ENCODE results near the gene NXPH4. TPM values are rescaled to one million over a fixed set of nuclear protein-coding genes. Genes with fewer than 3 reads are reported as not detected.

The NXPH4 gene
- total and polyA plus RNA-seq, 5 experiments from 2014 or later = 0.41 to 0.55 TPM; not detected in 3

DNA sequence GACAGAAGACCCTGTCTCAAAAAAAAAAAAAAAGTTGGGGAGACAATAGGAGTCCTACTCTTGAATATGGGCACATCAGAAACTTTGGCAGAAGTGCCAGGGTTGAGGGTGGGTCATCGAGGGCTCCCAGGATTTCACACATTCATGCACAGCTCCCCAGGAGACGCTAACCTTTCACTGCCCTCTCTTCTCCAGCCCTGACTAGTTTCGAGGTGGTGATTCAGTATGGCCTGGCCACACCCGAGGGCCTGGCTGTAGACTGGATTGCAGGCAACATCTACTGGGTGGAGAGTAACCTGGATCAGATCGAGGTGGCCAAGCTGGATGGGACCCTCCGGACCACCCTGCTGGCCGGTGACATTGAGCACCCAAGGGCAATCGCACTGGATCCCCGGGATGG lies 39.7 kb upstream of the NXPH4 start:
- Mint-ChIP-seq H3K9me3 (no peaks in the 10 kb centered on the region), H3K4me1 (peaks cover 0 to 5% (median 1%) of the 10 kb centered on the region in 4 donors), H3K27me3 (peaks cover 0 to 3% (median 1%) of the 10 kb centered on the region in 5 donors), H3K27ac (no peak overlapping the region), H3K36me3 (no peaks in the 10 kb centered on the region), H3K4me3 (no peak overlapping the region)
- POLR2A ChIA-PET = interaction anchor here (0.6 kb wide), 1 partner anchor 14 kb away, joined by 3 read pairs; no protein-coding TSS in a partner anchor
- no peak for DNase-seq
- ATAC-seq = no peak

DNA sequence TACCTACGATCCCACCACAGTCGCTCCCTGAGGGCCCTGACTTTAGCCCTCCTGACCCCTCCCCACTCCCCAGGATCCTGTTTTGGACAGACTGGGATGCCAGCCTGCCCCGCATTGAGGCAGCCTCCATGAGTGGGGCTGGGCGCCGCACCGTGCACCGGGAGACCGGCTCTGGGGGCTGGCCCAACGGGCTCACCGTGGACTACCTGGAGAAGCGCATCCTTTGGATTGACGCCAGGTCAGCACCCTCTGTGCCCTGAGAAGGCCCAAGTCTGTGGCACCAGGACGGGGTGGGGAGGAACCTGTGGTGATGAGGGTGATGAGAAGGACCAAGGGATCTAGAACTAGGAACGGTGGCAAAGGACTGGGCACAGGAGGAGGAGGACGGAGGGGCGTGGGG lies 39.2 kb upstream of the NXPH4 start:
- H3K9me3 Mint-ChIP-seq = no peaks in the 10 kb centered on the region
- ATAC-seq (no peak), DNase-seq (no peak)
- no peak overlapping the region for H3K4me3 Mint-ChIP-seq
- H3K27ac Mint-ChIP-seq = no peak overlapping the region
- H3K4me1 Mint-ChIP-seq = peaks cover 0 to 5% (median 1%) of the 10 kb centered on the region in 4 donors
- no peaks in the 10 kb centered on the region for H3K36me3 Mint-ChIP-seq
- H3K27me3 Mint-ChIP-seq = peaks cover 0 to 3% (median 1%) of the 10 kb centered on the region in 5 donors
- POLR2A ChIA-PET = interaction anchor here (0.6 kb wide), 1 partner anchor 14 kb away, joined by 3 read pairs; no protein-coding TSS in a partner anchor

DNA sequence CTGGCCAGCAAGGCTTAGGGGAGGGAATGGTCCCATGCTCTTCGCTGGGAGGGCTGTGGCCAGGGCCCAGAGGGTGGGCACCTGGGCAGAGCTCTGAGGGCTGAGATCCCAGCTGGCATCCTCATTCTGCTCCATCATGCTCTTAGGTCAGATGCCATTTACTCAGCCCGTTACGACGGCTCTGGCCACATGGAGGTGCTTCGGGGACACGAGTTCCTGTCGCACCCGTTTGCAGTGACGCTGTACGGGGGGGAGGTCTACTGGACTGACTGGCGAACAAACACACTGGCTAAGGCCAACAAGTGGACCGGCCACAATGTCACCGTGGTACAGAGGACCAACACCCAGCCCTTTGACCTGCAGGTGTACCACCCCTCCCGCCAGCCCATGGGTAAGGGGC lies 38.4 kb upstream of the NXPH4 start:
- Mint-ChIP-seq H3K27ac (no peak overlapping the region), H3K36me3 (no peaks in the 10 kb centered on the region), H3K9me3 (no peaks in the 10 kb centered on the region), H3K4me3 (no peak overlapping the region), H3K27me3 (peaks cover 0 to 1% (median 0%) of the 10 kb centered on the region in 5 donors), H3K4me1 (peaks cover 3 to 9% (median 6%) of the 10 kb centered on the region in 4 donors)
- ATAC-seq (no peak), DNase-seq (no peak)
- POLR2A ChIA-PET = no interaction called here

DNA sequence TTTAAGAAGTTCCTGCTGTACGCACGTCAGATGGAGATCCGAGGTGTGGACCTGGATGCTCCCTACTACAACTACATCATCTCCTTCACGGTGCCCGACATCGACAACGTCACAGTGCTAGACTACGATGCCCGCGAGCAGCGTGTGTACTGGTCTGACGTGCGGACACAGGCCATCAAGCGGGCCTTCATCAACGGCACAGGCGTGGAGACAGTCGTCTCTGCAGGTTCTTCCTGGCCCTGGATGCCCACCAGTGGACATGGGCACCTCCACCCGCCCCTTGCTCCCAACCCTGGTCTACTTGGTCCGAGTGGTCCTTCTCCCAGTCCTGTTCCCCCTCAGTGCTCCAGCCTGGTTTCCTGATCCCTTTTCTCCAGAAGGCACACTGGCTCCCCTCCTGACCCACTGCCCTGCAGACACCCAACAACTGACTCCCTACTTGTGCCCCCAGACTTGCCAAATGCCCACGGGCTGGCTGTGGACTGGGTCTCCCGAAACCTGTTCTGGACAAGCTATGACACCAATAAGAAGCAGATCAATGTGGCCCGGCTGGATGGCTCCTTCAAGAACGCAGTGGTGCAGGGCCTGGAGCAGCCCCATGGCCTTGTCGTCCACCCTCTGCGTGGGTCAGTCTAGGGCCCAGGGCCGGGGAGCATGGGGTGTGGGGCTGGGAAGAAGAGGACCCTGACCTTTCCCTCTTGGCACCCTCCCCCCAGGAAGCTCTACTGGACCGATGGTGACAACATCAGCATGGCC lies 37.1 kb upstream of the NXPH4 start:
- peaks cover 3 to 8% (median 6%) of the 10 kb centered on the region in 4 donors for H3K4me1 Mint-ChIP-seq
- no peaks in the 10 kb centered on the region for H3K36me3 Mint-ChIP-seq
- no peak overlapping the region for H3K27ac Mint-ChIP-seq
- H3K9me3 Mint-ChIP-seq = no peaks in the 10 kb centered on the region
- ATAC-seq (no peak), DNase-seq (no peak)
- no peak overlapping the region for H3K4me3 Mint-ChIP-seq
- H3K27me3 Mint-ChIP-seq = no peaks in the 10 kb centered on the region
- POLR2A ChIA-PET = interaction anchor here (0.5 to 1.1 kb wide), 2 partner anchors 55 to 74 kb away, joined by 3 read pairs; no protein-coding TSS in a partner anchor

DNA sequence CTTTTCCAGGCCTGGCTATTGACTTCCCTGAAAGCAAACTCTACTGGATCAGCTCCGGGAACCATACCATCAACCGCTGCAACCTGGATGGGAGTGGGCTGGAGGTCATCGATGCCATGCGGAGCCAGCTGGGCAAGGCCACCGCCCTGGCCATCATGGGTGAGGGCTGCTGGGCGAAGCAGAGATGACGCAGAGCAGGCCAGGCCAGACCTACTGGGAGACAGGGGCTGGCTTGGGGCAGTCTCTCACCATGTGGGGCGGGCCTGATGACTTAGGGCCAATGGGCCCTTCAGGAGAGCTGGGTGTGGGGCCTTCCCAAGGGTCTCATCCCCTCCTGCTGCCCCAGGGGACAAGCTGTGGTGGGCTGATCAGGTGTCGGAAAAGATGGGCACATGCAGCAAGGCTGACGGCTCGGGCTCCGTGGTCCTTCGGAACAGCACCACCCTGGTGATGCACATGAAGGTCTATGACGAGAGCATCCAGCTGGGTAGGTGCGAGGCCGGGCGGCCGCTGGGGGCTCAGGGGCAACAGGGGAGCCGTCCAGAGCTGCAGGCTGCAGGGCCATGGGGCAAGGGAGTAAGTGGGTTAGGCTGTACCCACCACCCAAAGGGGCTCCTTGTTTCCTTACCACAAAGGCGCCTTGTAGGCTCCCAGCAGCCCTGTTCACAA lies 36.1 kb upstream of the NXPH4 start:
- Mint-ChIP-seq H3K36me3 (no peaks in the 10 kb centered on the region), H3K27ac (no peak overlapping the region), H3K4me1 (peaks cover 3 to 8% (median 6%) of the 10 kb centered on the region in 4 donors), H3K4me3 (no peak overlapping the region), H3K27me3 (no peaks in the 10 kb centered on the region), H3K9me3 (no peaks in the 10 kb centered on the region)
- DNase-seq (no peak), ATAC-seq (no peak)
- POLR2A ChIA-PET = interaction anchor here (1.1 kb wide), 1 partner anchor 56 kb away, joined by 3 read pairs; no protein-coding TSS in a partner anchor

DNA sequence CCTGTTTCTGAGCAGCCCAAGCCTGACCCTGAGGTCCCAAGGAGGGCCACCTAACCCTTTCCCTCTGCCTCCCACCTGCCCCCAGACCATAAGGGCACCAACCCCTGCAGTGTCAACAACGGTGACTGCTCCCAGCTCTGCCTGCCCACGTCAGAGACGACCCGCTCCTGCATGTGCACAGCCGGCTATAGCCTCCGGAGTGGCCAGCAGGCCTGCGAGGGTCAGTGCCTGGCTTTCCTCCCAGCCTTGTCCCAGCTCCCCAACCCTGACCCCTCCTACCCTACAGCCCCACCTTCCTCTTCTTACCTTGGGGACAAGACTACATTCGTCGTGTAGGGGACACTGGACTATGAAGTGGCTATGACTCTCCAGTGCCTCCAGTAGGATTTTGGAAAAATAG lies 35.5 kb upstream of the NXPH4 start:
- DNase-seq (no peak), ATAC-seq (no peak)
- no peaks in the 10 kb centered on the region for H3K9me3 Mint-ChIP-seq
- H3K4me3 Mint-ChIP-seq = no peak overlapping the region
- POLR2A ChIA-PET = no interaction called here
- H3K27ac Mint-ChIP-seq = no peak overlapping the region
- H3K36me3 Mint-ChIP-seq = no peaks in the 10 kb centered on the region
- H3K27me3 Mint-ChIP-seq = no peaks in the 10 kb centered on the region
- peaks cover 2 to 7% (median 5%) of the 10 kb centered on the region in 4 donors for H3K4me1 Mint-ChIP-seq

DNA sequence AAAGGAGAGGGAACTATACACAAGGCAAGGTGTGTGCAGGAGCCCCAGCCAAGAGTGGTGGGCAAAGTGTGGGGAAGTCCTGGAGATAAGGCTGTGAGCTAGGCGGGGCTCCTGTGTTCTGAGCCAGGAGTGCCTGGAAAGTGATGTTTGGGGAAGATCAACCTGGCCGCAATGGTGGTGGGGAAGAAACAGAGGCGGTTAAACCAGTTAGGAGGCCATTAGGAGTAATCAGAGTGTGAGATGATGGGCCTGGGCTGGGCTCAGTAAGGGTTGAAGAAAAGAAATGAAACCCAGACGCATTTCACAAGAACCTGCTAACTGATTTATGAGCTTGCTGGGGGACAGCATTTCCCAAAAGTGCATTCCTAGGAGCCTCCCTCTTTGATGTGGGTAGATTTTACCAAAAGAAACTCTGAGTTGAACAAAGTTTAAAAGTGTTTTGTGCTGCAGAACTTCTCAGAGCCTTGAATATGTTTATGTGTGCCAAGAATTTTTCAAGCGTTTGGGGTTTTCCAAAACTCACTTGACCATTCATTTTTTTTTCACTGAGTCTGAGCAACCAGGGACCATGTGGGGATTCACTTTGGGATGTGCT lies 34.9 kb upstream of the NXPH4 start:
- Mint-ChIP-seq H3K4me1 (peaks cover 2 to 7% (median 5%) of the 10 kb centered on the region in 4 donors), H3K27me3 (no peaks in the 10 kb centered on the region), H3K36me3 (no peaks in the 10 kb centered on the region), H3K9me3 (no peaks in the 10 kb centered on the region), H3K27ac (no peak overlapping the region), H3K4me3 (no peak overlapping the region)
- ATAC-seq (no peak), DNase-seq (no peak)
- POLR2A ChIA-PET = interaction anchor here (2.0 kb wide), 1 partner anchor 70 kb away, joined by 8 read pairs; the partner anchor contains the start of gene STAT6

DNA sequence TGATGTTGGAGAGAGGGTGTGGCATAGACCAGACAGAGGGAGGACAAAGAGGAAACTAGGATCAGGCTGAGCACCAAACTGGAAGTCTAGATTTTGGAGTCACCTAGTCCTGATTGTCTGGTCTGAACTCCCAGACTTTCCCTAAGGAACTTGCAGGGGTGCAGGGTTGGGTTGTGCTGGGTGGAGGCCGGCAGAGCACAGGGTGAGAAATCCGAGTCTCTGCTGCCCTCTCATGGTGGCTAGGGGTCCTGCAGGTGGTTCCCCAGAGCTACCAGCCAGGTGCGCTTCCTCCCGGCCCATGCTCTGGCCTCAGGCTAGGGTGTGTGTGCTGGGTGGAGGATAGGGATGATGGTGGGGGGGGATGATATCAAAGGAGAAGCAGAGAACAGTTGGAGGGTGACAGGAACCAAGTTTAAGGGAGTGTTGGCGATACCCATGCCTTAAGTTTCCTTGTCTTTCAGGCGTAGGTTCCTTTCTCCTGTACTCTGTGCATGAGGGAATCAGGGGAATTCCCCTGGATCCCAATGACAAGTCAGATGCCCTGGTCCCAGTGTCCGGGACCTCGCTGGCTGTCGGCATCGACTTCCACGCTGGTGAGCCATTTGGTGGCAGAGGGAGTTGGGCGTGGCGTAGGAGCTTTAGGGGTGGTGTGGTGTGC lies 33.5 kb upstream of the NXPH4 start:
- POLR2A ChIA-PET = interaction anchor here (0.9 to 2.0 kb wide), 3 partner anchors 56 to 71 kb away, joined by 3 to 8 read pairs (median 4); partner anchors contain the start of gene STAT6
- ATAC-seq (peak; percentile 99 to 100), DNase-seq (peak; percentile 57 to 83 (median 76))
- no peak overlapping the region for H3K4me3 Mint-ChIP-seq
- H3K36me3 Mint-ChIP-seq = peaks cover 0 to 2% (median 0%) of the 10 kb centered on the region in 3 donors
- no peaks in the 10 kb centered on the region for H3K27me3 Mint-ChIP-seq
- peaks cover 2 to 7% (median 5%) of the 10 kb centered on the region in 4 donors for H3K4me1 Mint-ChIP-seq
- H3K9me3 Mint-ChIP-seq = no peaks in the 10 kb centered on the region
- H3K27ac Mint-ChIP-seq = peak overlapping the region in 2 of 10 donors; percentile 48 to 62

DNA sequence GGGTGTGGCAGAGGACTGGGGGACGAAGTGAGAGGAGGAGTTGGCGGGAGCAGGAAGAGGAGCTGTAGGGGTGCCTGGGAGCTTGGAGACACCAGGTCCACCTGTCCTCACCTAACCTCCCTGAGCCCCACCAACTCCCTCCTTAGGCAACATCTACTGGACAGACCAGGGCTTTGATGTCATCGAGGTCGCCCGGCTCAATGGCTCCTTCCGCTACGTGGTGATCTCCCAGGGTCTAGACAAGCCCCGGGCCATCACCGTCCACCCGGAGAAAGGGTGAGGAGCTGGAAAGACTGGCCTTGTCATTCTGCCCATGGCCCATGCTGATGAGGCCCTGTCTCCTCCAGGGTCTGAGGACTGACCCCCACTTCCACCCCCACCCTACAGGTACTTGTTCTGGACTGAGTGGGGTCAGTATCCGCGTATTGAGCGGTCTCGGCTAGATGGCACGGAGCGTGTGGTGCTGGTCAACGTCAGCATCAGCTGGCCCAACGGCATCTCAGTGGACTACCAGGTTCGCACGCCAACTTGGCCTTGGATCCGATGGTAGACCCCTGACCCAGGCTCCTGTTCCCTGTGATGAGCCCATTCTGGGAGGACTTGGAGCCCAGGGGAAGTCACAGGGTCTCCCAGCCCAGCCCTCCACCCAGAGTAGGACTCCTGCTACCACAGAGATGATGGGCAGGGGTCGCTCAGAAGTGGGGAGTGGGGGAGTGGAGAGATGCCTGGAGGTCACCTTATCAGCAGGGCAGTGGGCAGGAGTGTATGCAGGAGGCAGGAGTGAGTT lies 32.5 kb upstream of the NXPH4 start:
- POLR2A ChIA-PET = interaction anchor here (0.5 to 2.2 kb wide), 4 partner anchors 57 to 498 kb away, joined by 3 to 7 read pairs (median 4); no protein-coding TSS in a partner anchor

DNA sequence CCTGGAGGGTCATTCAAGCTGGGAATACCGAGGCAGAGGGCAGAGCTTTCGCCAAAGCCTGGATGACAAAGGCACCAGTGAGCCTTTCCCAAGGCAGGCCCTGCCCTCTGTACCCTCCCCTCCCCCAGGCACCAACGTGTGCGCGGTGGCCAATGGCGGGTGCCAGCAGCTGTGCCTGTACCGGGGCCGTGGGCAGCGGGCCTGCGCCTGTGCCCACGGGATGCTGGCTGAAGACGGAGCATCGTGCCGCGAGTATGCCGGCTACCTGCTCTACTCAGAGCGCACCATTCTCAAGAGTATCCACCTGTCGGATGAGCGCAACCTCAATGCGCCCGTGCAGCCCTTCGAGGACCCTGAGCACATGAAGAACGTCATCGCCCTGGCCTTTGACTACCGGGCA lies 31.2 kb upstream of the NXPH4 start:
- Mint-ChIP-seq H3K4me3 (no peak overlapping the region), H3K27ac (no peak overlapping the region), H3K9me3 (no peaks in the 10 kb centered on the region), H3K4me1 (peaks cover 2 to 7% (median 5%) of the 10 kb centered on the region in 4 donors), H3K36me3 (peaks cover 0 to 2% (median 0%) of the 10 kb centered on the region in 3 donors), H3K27me3 (no peaks in the 10 kb centered on the region)
- ATAC-seq (no peak), DNase-seq (no peak)
- POLR2A ChIA-PET = interaction anchor here (2.2 kb wide), 1 partner anchor 61 kb away, joined by 7 read pairs; no protein-coding TSS in a partner anchor

More for the DNA sequence above, 32.5 kb upstream of the NXPH4 start:
- ATAC-seq = no peak
- peaks cover 2 to 7% (median 5%) of the 10 kb centered on the region in 4 donors for H3K4me1 Mint-ChIP-seq
- H3K36me3 Mint-ChIP-seq = peaks cover 0 to 2% (median 0%) of the 10 kb centered on the region in 3 donors
- DNase-seq = no peak
- peak overlapping the region in 1 of 10 donors; percentile 17 for H3K27ac Mint-ChIP-seq
- H3K9me3 Mint-ChIP-seq = no peaks in the 10 kb centered on the region
- no peak overlapping the region for H3K4me3 Mint-ChIP-seq
- no peaks in the 10 kb centered on the region for H3K27me3 Mint-ChIP-seq

DNA sequence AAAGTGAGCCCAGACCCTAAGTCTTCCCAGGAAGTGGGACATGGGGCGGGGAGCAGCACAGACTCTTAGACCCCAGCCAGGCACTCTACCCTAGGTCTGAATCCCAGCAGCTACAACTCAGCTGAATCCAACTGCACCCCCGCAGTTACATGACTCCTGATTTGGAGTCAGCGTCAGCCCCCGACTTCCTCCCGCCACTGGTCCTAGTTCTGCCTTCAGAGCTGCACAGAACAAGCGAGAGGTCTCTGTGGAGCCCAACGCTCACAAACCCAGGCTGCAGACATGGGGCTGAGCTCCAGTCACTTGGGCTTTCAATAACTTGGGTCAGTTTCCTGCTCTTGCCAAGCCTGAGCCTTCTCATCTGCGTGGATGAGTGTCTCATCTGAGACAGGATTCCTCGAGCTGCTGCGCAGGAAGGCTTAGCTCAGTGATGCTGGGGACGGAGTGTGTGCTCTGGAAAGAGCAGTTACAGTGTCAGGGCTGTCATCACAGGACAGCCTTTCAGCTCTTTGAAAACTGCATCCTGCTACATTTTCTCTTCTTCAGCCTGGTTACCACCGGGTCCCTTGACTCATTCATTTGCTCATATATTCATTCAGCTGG lies 30.6 kb upstream of the NXPH4 start:
- H3K27me3 Mint-ChIP-seq = no peaks in the 10 kb centered on the region
- H3K9me3 Mint-ChIP-seq = no peaks in the 10 kb centered on the region
- H3K4me3 Mint-ChIP-seq = no peak overlapping the region
- peaks cover 0 to 2% (median 0%) of the 10 kb centered on the region in 3 donors for H3K36me3 Mint-ChIP-seq
- ATAC-seq = no peak
- POLR2A ChIA-PET = interaction anchor here (2.2 kb wide), 1 partner anchor 62 kb away, joined by 7 read pairs; no protein-coding TSS in a partner anchor
- no peak overlapping the region for H3K27ac Mint-ChIP-seq
- DNase-seq = no peak
- peaks cover 2 to 7% (median 5%) of the 10 kb centered on the region in 4 donors for H3K4me1 Mint-ChIP-seq

Data from naive thymus-derived CD8-positive, alpha-beta T cell (primary cell).